Activated CD4-positive, alpha-beta T cell treated with anti-CD3 and anti-CD28 coated beads, Interleukin-2, amount 50 U/mL, for 48 hours (primary cell): Measurements from ENCODE around the gene PSMB2.

ENCODE experiments used
- DNase-seq, 2 experiments: peaks; one replicate each; pipeline ENCODE4 v3.0.0-alpha.2; 2020

PSMB2 gene

DNA sequence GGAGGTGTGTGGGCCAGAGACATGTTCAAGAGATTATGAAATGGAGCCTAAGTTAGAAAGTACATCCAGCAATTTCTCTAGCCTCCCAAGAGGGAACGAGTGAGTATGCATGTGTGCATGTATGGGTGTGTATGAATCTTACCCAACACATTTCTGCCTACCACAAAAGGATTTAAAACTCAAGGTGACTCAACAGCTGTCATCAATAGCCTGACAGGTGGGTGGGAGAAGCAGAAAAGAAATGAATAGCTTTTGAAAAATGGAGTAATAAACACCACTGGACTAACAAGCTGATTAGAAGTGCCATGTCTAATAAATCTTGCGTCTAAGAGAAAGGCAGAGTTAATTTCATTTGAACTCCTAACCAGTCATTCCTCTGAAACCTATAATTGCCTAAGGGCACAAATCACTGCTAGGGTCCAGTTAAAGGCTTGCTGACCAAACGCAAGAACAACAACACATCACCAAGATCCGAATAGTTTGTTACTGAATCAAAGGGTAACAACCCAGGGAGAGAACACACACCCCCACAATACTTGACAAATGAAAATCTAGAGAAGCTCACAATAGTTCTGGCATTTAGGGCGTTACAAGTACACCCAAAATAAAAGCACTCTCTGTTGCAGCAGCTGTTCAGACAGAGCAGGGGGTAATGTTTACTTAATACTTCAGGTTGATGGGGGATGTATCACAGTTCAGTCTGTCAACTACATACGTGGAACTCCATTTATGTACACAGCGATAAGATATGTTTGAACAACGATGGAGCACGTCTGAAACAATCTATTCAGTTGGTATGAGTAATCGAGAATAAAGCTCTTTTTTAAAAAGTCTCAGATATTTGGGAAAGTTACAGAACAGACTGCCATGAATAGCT, 85.5 kb downstream of the PSMB2 start:
- DNase-seq = no peak

DNA sequence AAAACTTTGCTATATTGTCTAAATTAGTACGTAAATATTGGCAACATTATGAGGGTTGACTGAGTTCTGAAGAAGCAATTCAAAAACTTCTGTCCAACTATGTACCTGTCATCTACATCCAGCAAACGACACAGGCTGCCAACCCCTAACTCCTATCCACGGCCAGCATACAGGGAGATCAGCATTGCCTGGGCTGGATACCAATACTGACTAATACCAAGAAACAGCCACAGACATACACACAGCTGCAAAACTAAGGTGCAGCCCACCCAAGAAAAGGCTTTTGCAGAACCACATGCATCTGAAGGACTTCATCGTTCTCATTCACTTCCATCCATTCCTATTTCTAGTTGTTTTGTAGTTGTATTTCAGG, 86.1 kb downstream of the PSMB2 start:
- no peak for DNase-seq

DNA sequence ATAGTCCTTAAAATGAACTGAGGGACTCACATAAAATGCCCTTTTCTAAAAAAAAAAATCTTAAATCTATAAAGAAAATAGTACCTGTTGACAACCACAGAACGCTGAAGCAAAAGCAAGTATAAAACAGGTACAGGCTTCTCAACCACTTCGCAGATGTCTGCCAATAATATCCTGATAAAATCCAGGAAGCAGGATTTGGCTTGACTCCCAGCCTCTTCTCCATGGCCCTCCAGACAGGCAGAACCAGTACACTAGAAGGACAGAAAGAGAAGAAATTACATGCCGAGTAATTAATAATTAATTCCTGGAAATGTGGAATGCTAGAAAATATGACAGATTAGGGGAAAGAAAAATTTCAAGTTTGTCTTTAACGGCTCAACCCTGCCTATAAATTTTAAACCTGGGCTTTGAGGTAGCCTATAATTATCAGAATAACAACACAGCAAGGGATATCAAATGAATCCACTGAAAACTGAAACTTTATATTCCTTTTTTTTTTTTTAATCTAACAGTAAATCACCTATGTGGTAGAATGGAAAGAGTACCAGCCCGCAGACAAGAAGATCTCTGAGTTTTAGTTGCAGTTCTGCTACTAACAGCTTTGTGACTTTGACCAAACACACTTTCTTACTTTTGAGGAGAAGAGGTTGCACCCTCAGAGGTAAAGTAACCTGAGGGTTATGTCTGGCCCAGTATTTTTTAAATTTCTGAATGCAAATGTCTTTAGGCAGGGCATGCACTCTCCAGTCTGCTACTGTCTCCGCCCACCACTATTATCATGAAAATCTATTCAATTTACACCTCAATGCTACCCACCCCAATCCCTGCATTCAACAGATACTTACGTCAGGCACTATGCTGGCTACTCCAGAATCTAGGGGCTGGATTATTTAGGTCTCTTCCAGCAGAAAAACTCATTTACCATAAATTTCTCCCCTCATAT, 86.8 kb downstream of the PSMB2 start:
- DNase-seq = no peak

DNA sequence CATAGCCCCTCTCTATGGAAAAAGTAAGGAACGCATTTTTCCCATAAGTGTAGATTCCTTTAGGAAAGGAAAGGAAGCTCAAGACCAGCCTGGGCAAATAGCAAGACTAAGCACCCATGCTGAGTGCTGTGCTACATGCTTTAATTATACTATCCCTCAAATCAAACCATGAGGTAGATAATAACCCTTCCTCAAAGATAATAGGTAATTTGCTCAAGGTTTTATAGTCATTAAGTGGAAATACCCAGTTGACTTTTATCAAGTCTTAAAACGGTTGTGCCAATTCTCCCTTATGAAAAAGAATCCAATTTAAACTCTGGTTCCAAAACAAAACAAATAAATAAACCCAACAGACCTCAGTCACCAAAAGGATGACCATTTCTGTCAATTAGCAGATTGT, 87.5 kb downstream of the PSMB2 start:
- DNase-seq = no peak
